Kidney (tissue), 14 donors: Measurements from ENCODE around the gene PTBP1. TPM values are rescaled to one million over a fixed set of nuclear protein-coding genes. Genes with fewer than 3 reads are reported as not detected.

Experiments
- DNase-seq, 5 donors: peaks; one replicate each; pipeline ENCODE4 v3.0.0-alpha.2; 2013 to 2020
- FAIRE-seq: peaks from 2 replicates; lab custom pipeline; 2012; peaks lifted over from hg19 to GRCh38; lab: Jason Lieb, UNC
- H3K27ac ChIP-seq, 2 donors: one replicate each; pipeline ENCODE4 v1.7.0; 2013; ENCODE audit warnings: low read depth in 2 of 2, low read length in 2 of 2, inconsistent platforms in 1 of 2
- H3K27me3 ChIP-seq: one replicate; pipeline ENCODE4 v1.7.1; 2013; ENCODE audit warnings: low read length, inconsistent platforms; ENCODE audit not compliant: control insufficient read depth, insufficient read depth
- H3K36me3 ChIP-seq, 3 donors: one replicate each; pipeline versions ENCODE4 v1.7.0 to v1.7.1; 2013; ENCODE audit warnings: low read length in 3 of 3, control low read depth in 1 of 3, inconsistent platforms in 1 of 3; ENCODE audit not compliant: insufficient read depth in 3 of 3, control insufficient read depth in 2 of 3
- H3K4me1 ChIP-seq, 3 donors: one replicate each; pipeline versions ENCODE4 v1.7.0 to v1.7.1; 2013; ENCODE audit warnings: low read length in 3 of 3, inconsistent platforms in 1 of 3, low read depth in 1 of 3; ENCODE audit not compliant: control insufficient read depth in 2 of 3, insufficient read depth in 2 of 3
- H3K4me3 ChIP-seq, 3 donors: one replicate each; pipeline versions ENCODE4 v1.7.0 to v1.8.1; 2013; ENCODE audit warnings: low read length in 3 of 3, control low read depth in 1 of 3, inconsistent platforms in 1 of 3
- H3K9ac ChIP-seq, 3 donors: one replicate each; pipeline versions ENCODE4 v1.7.0 to v1.7.1; 2013; ENCODE audit warnings: low read length in 3 of 3, control low read depth in 1 of 3, inconsistent platforms in 1 of 3
- H3K9me3 ChIP-seq, 3 donors: one replicate each; pipeline versions ENCODE4 v1.7.0 to v1.7.1; 2013; ENCODE audit warnings: low read length in 3 of 3, control low read depth in 1 of 3, inconsistent platforms in 1 of 3; ENCODE audit not compliant: control insufficient read depth in 2 of 3, insufficient read depth in 1 of 3
- CTCF ChIP-seq: IDR thresholded peaks from 3 replicates; pipeline ENCODE4 v1.5.1; 2012; ENCODE audit warnings: mild to moderate bottlenecking, moderate library complexity, borderline replicate concordance; ENCODE audit not compliant: insufficient read depth; ENCODE audit errors: extremely low read depth
- intact Hi-C: fragments of 100-400 bp; cut with DNase I; formaldehyde crosslinking; loops from one replicate; pipeline ENCODE4 v1.11.1; 2022
- polyA plus RNA-seq: library from polyadenylated mRNA; stranded (reverse); fragments of 350-450 nt; fragmentation: Illumina TruSeq; extraction: RNeasy Lipid Tissue Mini Kit (QIAGEN cat#74804); gene quantifications from one replicate; pipeline ENCODE4 v1.2.3, GENCODE V29; 2014; ENCODE audit warnings: low read depth, low replicate concordance; ENCODE audit not compliant: insufficient read depth
- total RNA-seq: library from RNA; stranded (reverse); fragmentation: NEBNext Ultra II Directional; extraction: Animal tissue kit (Norgen Biotek cat#: 25700); gene quantifications from one replicate; pipeline ENCODE4 v1.2.1, GENCODE V29; 2021
- donor health status: control.
- donor health status: control.
- donor health status: control.
- donor health status: control.
- donor health status: control.
- donor health status: DM: yes; HTN: yes; CAD: no.
- donor health status: Normal renal cell carcinoma (clear cell type).

Gene PTBP1
- total and polyA plus RNA-seq, 2 donors from 2014 or later, result 102 to 339 TPM

GRCh38 chr19:797528-798414 is 519 bp downstream of the PTBP1 start:
- Histone ChIP-seq H3K36me3 (peaks cover 0 to 4% (median 0%) of the 10 kb centered on the region in 3 donors), H3K4me1 (peaks cover 0 to 38% (median 20%) of the 10 kb centered on the region in 3 donors), H3K9me3 (no peaks in the 10 kb centered on the region), H3K4me3 (peak overlapping the region; percentile 78 to 93 (median 87)), H3K9ac (peak overlapping the region; percentile 15 to 84 (median 58)), H3K27me3 (no peaks in the 10 kb centered on the region), H3K27ac (peak overlapping the region; percentile 85 to 94)
- no peak for TF ChIP-seq CTCF
- DNase-seq, result peak; percentile 88 to 97 (median 94)
- no peak for FAIRE-seq
- intact Hi-C loops, result no loop called here

GRCh38 chr19:798415-799075 is 1.3 kb downstream of the PTBP1 start:
- Histone ChIP-seq H3K9ac (peak overlapping the region; percentile 26 to 84 (median 58)), H3K4me3 (peak overlapping the region; percentile 78 to 93 (median 87)), H3K36me3 (peaks cover 0 to 4% (median 0%) of the 10 kb centered on the region in 3 donors), H3K9me3 (no peaks in the 10 kb centered on the region), H3K4me1 (peaks cover 0 to 44% (median 25%) of the 10 kb centered on the region in 3 donors), H3K27ac (peak overlapping the region; percentile 73 to 82), H3K27me3 (no peaks in the 10 kb centered on the region)
- TF ChIP-seq CTCF, result no peak
- FAIRE-seq, result no peak
- intact Hi-C loops, result no loop called here
- peak; percentile 64 to 92 (median 76) for DNase-seq

GRCh38 chr19:799076-799881 is 2.0 kb downstream of the PTBP1 start:
- peak overlapping the region; percentile 26 to 84 (median 58) for H3K9ac ChIP-seq
- FAIRE-seq, result no peak
- intact Hi-C loops, result no loop called here
- peaks cover 0 to 44% (median 25%) of the 10 kb centered on the region in 3 donors for H3K4me1 ChIP-seq
- H3K9me3 ChIP-seq, result no peaks in the 10 kb centered on the region
- H3K27me3 ChIP-seq, result no peaks in the 10 kb centered on the region
- H3K36me3 ChIP-seq, result peaks cover 0 to 6% (median 4%) of the 10 kb centered on the region in 3 donors
- peak overlapping the region; percentile 78 to 93 (median 87) for H3K4me3 ChIP-seq
- no peak for TF ChIP-seq CTCF
- peak in 3 of 5 donors; percentile 66 to 79 (median 75) for DNase-seq
- peak overlapping the region; percentile 73 to 82 for H3K27ac ChIP-seq
